Body of pancreas (tissue), 4 donors: Measurements from ENCODE around the gene SPDYE6.

Experiments
- CTCF ChIP-seq, 7 experiments: fragments of 450-650 bp in 4 of 7; fragments of 200-600 bp in 3 of 7; sonication (generic) in 3 of 7; IDR thresholded peaks; one replicate each; pipeline ENCODE4 v1.5.1; 2016 to 2019; ENCODE audit warnings: antibody characterized with exemption in 7 of 7
- POLR2A ChIP-seq, 3 donors: fragments of 450-650 bp; IDR thresholded peaks; one replicate each; pipeline ENCODE4 v1.6.1; 2016; ENCODE audit warnings: antibody characterized with exemption in 3 of 3, mild to moderate bottlenecking in 2 of 3

GRCh38 chr7:102395873-102396709 lies 39.8 kb upstream of the SPDYE6 start, which contains the start of gene PRKRIP1:
- no peak for TF ChIP-seq CTCF (IDR thresholded peaks at IDR 0.05)
- peak; percentile 14 to 74 (median 63) for TF ChIP-seq POLR2A (IDR thresholded peaks at IDR 0.05)
